Upper lobe of right lung (tissue), 1 donor: ENCODE results near the gene DDX23. TPM values are rescaled to one million over a fixed set of nuclear protein-coding genes. Genes with fewer than 3 reads are reported as not detected.

Source experiments
- ATAC-seq: fragments of 200-7000 bp; cut with Tn5 transposase; one replicate; pipeline ENCODE4 v1.9.1; 2020; ENCODE audit warnings: mild to moderate bottlenecking, moderate library complexity
- DNase-seq: peaks from one replicate; pipeline ENCODE4 v3.0.0-alpha.2; 2020
- H3K27ac ChIP-seq: fragments of 200-600 bp; one replicate; pipeline ENCODE4 v1.8.0; 2022
- H3K27me3 ChIP-seq: fragments of 200-600 bp; one replicate; pipeline ENCODE4 v1.8.0; 2022; ENCODE audit warnings: mild to moderate bottlenecking
- H3K36me3 ChIP-seq: fragments of 200-600 bp; one replicate; pipeline ENCODE4 v1.8.0; 2022
- H3K4me1 ChIP-seq: fragments of 200-600 bp; one replicate; pipeline ENCODE4 v1.8.0; 2022
- H3K4me3 ChIP-seq: fragments of 200-600 bp; one replicate; pipeline ENCODE4 v1.8.0; 2022; ENCODE audit warnings: mild to moderate bottlenecking
- H3K9me3 ChIP-seq: fragments of 200-600 bp; one replicate; pipeline ENCODE4 v1.8.0; 2022
- intact Hi-C: fragments of 100-400 bp; cut with DNase I; formaldehyde crosslinking; loops from one replicate; pipeline ENCODE4 v1.11.0; 2022
- total RNA-seq: library from RNA; stranded (reverse); fragmentation: NEBNext Ultra II Directional; extraction: Animal tissue kit (Norgen Biotek cat#: 25700); gene quantifications from one replicate; pipeline ENCODE4 v1.2.1, GENCODE V29; 2021
- TF ChIP-seq, protein P1 (sequence below): fragments of 200-600 bp; IDR thresholded peaks from one replicate; pipeline ENCODE4 v1.8.0; 2022; ENCODE audit warnings: antibody characterized with exemption
- donor health status: DM: no; HTN: yes; CAD: no; lungs with severe emphysema.

The DDX23 gene
- total RNA-seq, 1 donor from 2014 or later = 77.2 TPM

DNA sequence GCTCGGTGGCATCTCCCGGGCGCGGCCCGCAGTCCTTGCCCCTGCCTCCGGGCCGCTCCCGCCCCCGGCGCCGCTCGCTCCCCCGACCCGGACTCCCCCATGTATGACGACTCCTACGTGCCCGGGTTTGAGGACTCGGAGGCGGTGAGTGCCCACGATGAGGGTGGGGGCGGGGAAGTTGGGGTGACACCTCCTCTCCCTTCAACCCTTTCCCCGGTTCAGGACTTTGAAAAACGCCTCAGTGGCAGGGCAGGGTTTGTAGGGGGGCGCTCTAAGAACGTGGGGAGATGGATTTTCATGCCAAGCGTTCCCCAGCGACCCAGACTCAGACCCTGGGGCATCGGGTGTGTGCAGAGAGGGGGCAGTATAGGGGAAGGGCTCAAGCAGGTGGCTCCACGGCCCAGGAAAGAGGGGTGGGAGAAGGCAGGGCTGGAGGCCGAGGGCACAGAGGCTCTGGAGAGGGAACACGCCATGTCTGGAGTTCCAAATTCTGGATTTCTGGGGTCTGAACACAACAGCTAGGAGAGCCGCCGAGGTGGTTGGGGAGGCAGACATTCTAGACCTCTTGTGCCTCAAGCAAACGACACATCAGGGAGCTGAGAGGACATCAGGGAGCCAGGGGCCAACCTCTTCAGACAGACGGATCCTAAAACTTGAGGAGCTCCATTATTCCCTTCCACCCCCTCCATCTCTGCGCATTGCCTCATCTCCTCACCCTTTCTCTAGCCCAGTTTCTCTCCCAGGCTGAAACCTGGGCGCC lies 33.0 kb downstream of the DDX23 start:
- Histone ChIP-seq H3K36me3 (no peaks in the 10 kb centered on the region), H3K4me1 (peaks cover 18% of the 10 kb centered on the region), H3K4me3 (peak overlapping the region; percentile 70), H3K27me3 (no peaks in the 10 kb centered on the region), H3K27ac (no peak overlapping the region), H3K9me3 (no peaks in the 10 kb centered on the region)
- TF ChIP-seq, protein P1, sequence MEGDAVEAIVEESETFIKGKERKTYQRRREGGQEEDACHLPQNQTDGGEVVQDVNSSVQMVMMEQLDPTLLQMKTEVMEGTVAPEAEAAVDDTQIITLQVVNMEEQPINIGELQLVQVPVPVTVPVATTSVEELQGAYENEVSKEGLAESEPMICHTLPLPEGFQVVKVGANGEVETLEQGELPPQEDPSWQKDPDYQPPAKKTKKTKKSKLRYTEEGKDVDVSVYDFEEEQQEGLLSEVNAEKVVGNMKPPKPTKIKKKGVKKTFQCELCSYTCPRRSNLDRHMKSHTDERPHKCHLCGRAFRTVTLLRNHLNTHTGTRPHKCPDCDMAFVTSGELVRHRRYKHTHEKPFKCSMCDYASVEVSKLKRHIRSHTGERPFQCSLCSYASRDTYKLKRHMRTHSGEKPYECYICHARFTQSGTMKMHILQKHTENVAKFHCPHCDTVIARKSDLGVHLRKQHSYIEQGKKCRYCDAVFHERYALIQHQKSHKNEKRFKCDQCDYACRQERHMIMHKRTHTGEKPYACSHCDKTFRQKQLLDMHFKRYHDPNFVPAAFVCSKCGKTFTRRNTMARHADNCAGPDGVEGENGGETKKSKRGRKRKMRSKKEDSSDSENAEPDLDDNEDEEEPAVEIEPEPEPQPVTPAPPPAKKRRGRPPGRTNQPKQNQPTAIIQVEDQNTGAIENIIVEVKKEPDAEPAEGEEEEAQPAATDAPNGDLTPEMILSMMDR = peak; percentile 19
- intact Hi-C loops = no loop called here
- ATAC-seq = no peak
- DNase-seq = peak; percentile 72

- no peaks in the 10 kb centered on the region for H3K27me3 ChIP-seq
- H3K4me1 ChIP-seq = peaks cover 25% of the 10 kb centered on the region
- intact Hi-C loops = no loop called here
- no peaks in the 10 kb centered on the region for H3K9me3 ChIP-seq
- ATAC-seq (peak; percentile 37), DNase-seq (peak; percentile 85)
- no peaks in the 10 kb centered on the region for H3K36me3 ChIP-seq
- peak within 1 kb of the TSS; percentile 70 for H3K4me3 ChIP-seq
- TF ChIP-seq, protein P1 = no peak
- H3K27ac ChIP-seq = no peak within 1 kb of the TSS
Measured at GRCh38 chr12:48817873-48818830, 33.8 kb downstream of the DDX23 start, which contains the start of gene CACNB3. TSS of gene CACNB3 (plus strand) at chr12:48818496. CDS start at chr12:48818930, 434 bp downstream.

- intact Hi-C loops = no loop called here
- DNase-seq = no peak
- Histone ChIP-seq H3K27me3 (no peaks in the 10 kb centered on the region), H3K27ac (peak overlapping the region; percentile 87), H3K4me1 (peaks cover 25% of the 10 kb centered on the region), H3K36me3 (no peaks in the 10 kb centered on the region), H3K4me3 (peak overlapping the region; percentile 94), H3K9me3 (no peaks in the 10 kb centered on the region)
- TF ChIP-seq, protein P1 = no peak
- ATAC-seq = no peak
Measured at GRCh38 chr12:48816143-48816854, 35.7 kb downstream of the DDX23 start.

DNA sequence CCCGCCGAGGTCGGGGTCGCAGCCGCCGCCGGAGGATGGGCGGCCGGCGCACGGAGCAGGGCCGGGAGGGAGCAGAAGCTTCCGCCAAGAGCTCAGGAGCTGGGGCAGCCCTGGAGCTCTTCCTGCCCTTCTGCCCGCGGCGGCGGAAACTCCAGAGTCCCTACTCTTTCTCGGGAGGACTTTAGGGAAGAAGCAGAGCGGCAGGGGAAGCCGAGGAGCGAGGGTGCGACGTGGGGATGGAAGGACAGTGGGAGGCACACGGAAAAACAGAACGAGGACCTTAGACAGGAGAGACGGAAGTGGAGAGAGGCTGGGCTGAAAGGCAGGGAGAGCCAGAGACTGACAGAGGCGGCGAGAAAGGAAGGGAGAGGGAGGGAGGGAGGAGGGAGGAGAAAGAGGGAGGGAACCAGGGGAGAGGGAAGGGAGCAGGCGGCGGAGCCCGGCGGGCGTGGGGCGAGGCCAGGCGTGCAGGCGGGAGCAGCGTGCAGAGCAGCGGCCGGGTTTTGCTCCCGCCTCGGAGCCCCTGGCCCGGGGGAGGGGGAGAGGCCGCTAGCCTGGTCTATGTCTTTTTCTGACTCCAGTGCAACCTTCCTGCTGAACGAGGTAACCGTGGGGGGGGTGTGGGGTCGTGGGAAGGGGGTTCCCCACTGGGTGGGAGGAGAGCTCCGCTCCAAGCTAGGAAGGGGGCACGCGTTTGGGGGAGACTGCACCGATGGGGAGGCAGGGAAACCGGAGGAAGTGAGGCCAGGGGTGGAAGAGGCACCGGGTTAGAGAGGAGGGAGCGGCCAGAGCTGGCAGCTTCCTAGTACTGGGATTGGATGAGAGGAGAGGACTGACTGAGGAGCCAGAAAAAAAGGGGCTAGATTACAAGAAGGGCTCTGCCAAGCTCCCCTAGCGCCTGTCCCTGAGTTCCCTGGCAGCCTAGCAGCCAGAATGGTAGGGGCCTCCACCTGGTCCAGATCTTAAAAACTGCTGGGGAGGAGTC lies 36.5 kb downstream of the DDX23 start:
- DNase-seq (peak; percentile 87), ATAC-seq (peak; percentile 81)
- H3K4me1 ChIP-seq = peaks cover 30% of the 10 kb centered on the region
- TF ChIP-seq, protein P1 = no peak
- intact Hi-C loops = no loop called here
- no peaks in the 10 kb centered on the region for H3K27me3 ChIP-seq
- H3K4me3 ChIP-seq = peak overlapping the region; percentile 94
- H3K36me3 ChIP-seq = no peaks in the 10 kb centered on the region
- peak overlapping the region; percentile 87 for H3K27ac ChIP-seq
- no peaks in the 10 kb centered on the region for H3K9me3 ChIP-seq
